Measurements from ENCODE around the gene WWOX. TPM values are rescaled to one million over a fixed set of nuclear protein-coding genes. Genes with fewer than 3 reads are reported as not detected.

The WWOX gene
- polyA plus RNA-seq, 1 donor from 2014 or later = 25.6 TPM

GRCh38 chr16:78693496-78693895 is 594.0 kb downstream of the WWOX start:
- H3K36me3 ChIP-seq (ENCODE audit: insufficient read depth, low read length) = no peaks in the 10 kb centered on the region
- H3K9ac ChIP-seq (ENCODE audit: low read length) = no peak overlapping the region
- TF ChIP-seq POLR2AphosphoS5 (IDR thresholded peaks at IDR 0.05) = no peak
- TF ChIP-seq RAD21 (conservative IDR thresholded peaks at IDR 0.05) = no peak
- TF ChIP-seq MXI1 (conservative IDR thresholded peaks at IDR 0.05; ENCODE audit: poor library complexity, severe bottlenecking) = no peak
- TF ChIP-seq REST (IDR thresholded peaks at IDR 0.05; ENCODE audit: borderline replicate concordance) = no peak
- TF ChIP-seq EZH2 (IDR thresholded peaks at IDR 0.05; ENCODE audit: borderline replicate concordance, insufficient read depth, low read length, poor library complexity, severe bottlenecking) = no peak
- no peak for TF ChIP-seq SMC3 (conservative IDR thresholded peaks at IDR 0.05; ENCODE audit: poor library complexity)
- no peak for TF ChIP-seq EP300 (conservative IDR thresholded peaks at IDR 0.05; ENCODE audit: poor library complexity, severe bottlenecking)
- TF ChIP-seq TAF1 (IDR thresholded peaks at IDR 0.05; ENCODE audit: low read depth) = no peak
- no peak for TF ChIP-seq CTCF (IDR thresholded peaks at IDR 0.05; ENCODE audit: poor library complexity, severe bottlenecking)
- H3K4me2 ChIP-seq (ENCODE audit: low read length) = no peak overlapping the region
- H3K27ac ChIP-seq (ENCODE audit: low read length) = no peak overlapping the region
- H3K27me3 ChIP-seq (ENCODE audit: insufficient read depth, low read depth, low read length) = no peaks in the 10 kb centered on the region
- H3K4me3 ChIP-seq (ENCODE audit: low read length) = no peak overlapping the region
- no peaks in the 10 kb centered on the region for H3F3A ChIP-seq (ENCODE audit: insufficient read depth, low read length, poor library complexity, severe bottlenecking)
- no peaks in the 10 kb centered on the region for H3K9me3 ChIP-seq (ENCODE audit: low read length)
- H3K9me2 ChIP-seq (ENCODE audit: insufficient read depth, low read length) = no peaks in the 10 kb centered on the region
- H2AFZ ChIP-seq (ENCODE audit: low read depth, low read length) = no peak overlapping the region
- no peaks in the 10 kb centered on the region for H4K20me1 ChIP-seq (ENCODE audit: insufficient read depth)
- no peaks in the 10 kb centered on the region for H3K79me2 ChIP-seq (replicated peaks; ENCODE audit: insufficient read depth, low read length)

GRCh38 chr16:78694414-78694813 is 595.0 kb downstream of the WWOX start:
- TF ChIP-seq CTCF (IDR thresholded peaks at IDR 0.05; ENCODE audit: poor library complexity, severe bottlenecking) = no peak
- no peak for TF ChIP-seq EZH2 (IDR thresholded peaks at IDR 0.05; ENCODE audit: borderline replicate concordance, insufficient read depth, low read length, poor library complexity, severe bottlenecking)
- H3K9me2 ChIP-seq (ENCODE audit: insufficient read depth, low read length) = no peaks in the 10 kb centered on the region
- H3K79me2 ChIP-seq (replicated peaks; ENCODE audit: insufficient read depth, low read length) = no peaks in the 10 kb centered on the region

More at GRCh38 chr16:78694414-78694813, 595.0 kb downstream of the WWOX start:
- no peaks in the 10 kb centered on the region for H3K36me3 ChIP-seq (ENCODE audit: insufficient read depth, low read length)
- H3F3A ChIP-seq (ENCODE audit: insufficient read depth, low read length, poor library complexity, severe bottlenecking) = no peaks in the 10 kb centered on the region
- no peak overlapping the region for H3K9ac ChIP-seq (ENCODE audit: low read length)
- H2AFZ ChIP-seq (ENCODE audit: low read depth, low read length) = no peak overlapping the region
- H3K4me2 ChIP-seq (ENCODE audit: low read length) = no peak overlapping the region
- no peaks in the 10 kb centered on the region for H3K27me3 ChIP-seq (ENCODE audit: insufficient read depth, low read depth, low read length)
- H3K4me3 ChIP-seq (ENCODE audit: low read length) = no peak overlapping the region
- no peak overlapping the region for H3K27ac ChIP-seq (ENCODE audit: low read length)
- no peaks in the 10 kb centered on the region for H4K20me1 ChIP-seq (ENCODE audit: insufficient read depth)
- no peaks in the 10 kb centered on the region for H3K9me3 ChIP-seq (ENCODE audit: low read length)

Measured in neural cell (in vitro differentiated cells).